ENCODE data around the gene NRDE2. TPM values are rescaled to one million over a fixed set of nuclear protein-coding genes. Genes with fewer than 3 reads are reported as not detected.

NRDE2 gene
- polyA plus RNA-seq, 1 donor from 2014 or later, result 9.5 TPM

DNA sequence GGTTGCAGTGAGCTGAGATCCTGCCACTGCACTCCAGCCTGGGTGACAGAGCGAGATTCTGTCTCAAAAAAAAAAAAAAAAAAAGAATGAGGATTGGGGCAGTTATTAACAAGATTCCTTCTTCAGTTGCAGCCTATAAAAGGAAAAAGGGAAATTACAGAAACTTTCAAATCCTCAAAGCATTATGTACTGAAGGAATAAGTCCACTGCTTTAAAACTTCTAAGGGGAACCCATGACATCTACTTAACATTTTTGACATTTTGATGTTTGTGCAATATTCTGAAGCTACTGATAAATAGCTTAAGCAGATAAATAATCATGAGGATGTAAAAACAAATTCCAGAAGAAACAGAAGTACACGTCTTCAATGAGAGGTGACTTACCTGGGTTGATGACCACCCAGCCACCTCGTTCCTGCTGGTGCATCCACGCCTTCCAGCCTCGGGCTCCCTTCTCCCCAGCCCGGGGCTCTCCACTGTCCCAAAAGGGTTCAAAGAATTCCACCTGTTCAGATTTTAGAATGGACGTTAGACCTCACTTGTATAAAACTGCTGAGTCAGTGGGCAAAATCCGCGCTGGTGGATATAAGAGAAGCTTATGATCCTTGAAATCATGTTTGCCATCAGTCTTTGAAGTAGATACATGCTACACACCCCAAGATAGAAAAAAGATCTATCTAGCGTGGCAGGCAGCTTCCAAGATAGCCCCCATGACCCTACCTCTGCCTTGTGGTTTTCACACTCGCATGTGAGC lies 33.7 kb downstream of the NRDE2 start:
- H3K4me2 ChIP-seq (ENCODE audit: low read length), result no peak overlapping the region
- H3F3A ChIP-seq (ENCODE audit: insufficient read depth, low read length, poor library complexity, severe bottlenecking), result no peaks in the 10 kb centered on the region
- no peak overlapping the region for H3K9ac ChIP-seq (ENCODE audit: low read length)
- no peak overlapping the region for H2AFZ ChIP-seq (ENCODE audit: low read depth, low read length)
- H4K20me1 ChIP-seq (ENCODE audit: insufficient read depth), result no peaks in the 10 kb centered on the region
- H3K27ac ChIP-seq (ENCODE audit: low read length), result no peak overlapping the region
- H3K79me2 ChIP-seq (replicated peaks; ENCODE audit: insufficient read depth, low read length), result no peaks in the 10 kb centered on the region
- no peaks in the 10 kb centered on the region for H3K9me3 ChIP-seq (ENCODE audit: low read length)
- H3K27me3 ChIP-seq (ENCODE audit: insufficient read depth, low read depth, low read length), result no peaks in the 10 kb centered on the region
- TF ChIP-seq POLR2AphosphoS5 (IDR thresholded peaks at IDR 0.05), result no peak
- TF ChIP-seq EP300 (conservative IDR thresholded peaks at IDR 0.05; ENCODE audit: poor library complexity, severe bottlenecking), result no peak
- no peak for TF ChIP-seq RAD21 (conservative IDR thresholded peaks at IDR 0.05)
- no peak for TF ChIP-seq EZH2 (IDR thresholded peaks at IDR 0.05; ENCODE audit: borderline replicate concordance, insufficient read depth, low read length, poor library complexity, severe bottlenecking)
- no peak for TF ChIP-seq SMC3 (conservative IDR thresholded peaks at IDR 0.05; ENCODE audit: poor library complexity)
- TF ChIP-seq, protein P1, sequence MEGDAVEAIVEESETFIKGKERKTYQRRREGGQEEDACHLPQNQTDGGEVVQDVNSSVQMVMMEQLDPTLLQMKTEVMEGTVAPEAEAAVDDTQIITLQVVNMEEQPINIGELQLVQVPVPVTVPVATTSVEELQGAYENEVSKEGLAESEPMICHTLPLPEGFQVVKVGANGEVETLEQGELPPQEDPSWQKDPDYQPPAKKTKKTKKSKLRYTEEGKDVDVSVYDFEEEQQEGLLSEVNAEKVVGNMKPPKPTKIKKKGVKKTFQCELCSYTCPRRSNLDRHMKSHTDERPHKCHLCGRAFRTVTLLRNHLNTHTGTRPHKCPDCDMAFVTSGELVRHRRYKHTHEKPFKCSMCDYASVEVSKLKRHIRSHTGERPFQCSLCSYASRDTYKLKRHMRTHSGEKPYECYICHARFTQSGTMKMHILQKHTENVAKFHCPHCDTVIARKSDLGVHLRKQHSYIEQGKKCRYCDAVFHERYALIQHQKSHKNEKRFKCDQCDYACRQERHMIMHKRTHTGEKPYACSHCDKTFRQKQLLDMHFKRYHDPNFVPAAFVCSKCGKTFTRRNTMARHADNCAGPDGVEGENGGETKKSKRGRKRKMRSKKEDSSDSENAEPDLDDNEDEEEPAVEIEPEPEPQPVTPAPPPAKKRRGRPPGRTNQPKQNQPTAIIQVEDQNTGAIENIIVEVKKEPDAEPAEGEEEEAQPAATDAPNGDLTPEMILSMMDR (IDR thresholded peaks at IDR 0.05; ENCODE audit: poor library complexity, severe bottlenecking), result no peak
- TF ChIP-seq TAF1 (IDR thresholded peaks at IDR 0.05; ENCODE audit: low read depth), result no peak
- TF ChIP-seq MXI1 (conservative IDR thresholded peaks at IDR 0.05; ENCODE audit: poor library complexity, severe bottlenecking), result no peak
- TF ChIP-seq, protein P2, sequence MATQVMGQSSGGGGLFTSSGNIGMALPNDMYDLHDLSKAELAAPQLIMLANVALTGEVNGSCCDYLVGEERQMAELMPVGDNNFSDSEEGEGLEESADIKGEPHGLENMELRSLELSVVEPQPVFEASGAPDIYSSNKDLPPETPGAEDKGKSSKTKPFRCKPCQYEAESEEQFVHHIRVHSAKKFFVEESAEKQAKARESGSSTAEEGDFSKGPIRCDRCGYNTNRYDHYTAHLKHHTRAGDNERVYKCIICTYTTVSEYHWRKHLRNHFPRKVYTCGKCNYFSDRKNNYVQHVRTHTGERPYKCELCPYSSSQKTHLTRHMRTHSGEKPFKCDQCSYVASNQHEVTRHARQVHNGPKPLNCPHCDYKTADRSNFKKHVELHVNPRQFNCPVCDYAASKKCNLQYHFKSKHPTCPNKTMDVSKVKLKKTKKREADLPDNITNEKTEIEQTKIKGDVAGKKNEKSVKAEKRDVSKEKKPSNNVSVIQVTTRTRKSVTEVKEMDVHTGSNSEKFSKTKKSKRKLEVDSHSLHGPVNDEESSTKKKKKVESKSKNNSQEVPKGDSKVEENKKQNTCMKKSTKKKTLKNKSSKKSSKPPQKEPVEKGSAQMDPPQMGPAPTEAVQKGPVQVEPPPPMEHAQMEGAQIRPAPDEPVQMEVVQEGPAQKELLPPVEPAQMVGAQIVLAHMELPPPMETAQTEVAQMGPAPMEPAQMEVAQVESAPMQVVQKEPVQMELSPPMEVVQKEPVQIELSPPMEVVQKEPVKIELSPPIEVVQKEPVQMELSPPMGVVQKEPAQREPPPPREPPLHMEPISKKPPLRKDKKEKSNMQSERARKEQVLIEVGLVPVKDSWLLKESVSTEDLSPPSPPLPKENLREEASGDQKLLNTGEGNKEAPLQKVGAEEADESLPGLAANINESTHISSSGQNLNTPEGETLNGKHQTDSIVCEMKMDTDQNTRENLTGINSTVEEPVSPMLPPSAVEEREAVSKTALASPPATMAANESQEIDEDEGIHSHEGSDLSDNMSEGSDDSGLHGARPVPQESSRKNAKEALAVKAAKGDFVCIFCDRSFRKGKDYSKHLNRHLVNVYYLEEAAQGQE (IDR thresholded peaks at IDR 0.05; ENCODE audit: borderline replicate concordance), result no peak
- no peak overlapping the region for H3K4me3 ChIP-seq (ENCODE audit: low read length)
- peaks cover 7% of the 10 kb centered on the region for H3K36me3 ChIP-seq (ENCODE audit: insufficient read depth, low read length)
- H3K9me2 ChIP-seq (ENCODE audit: insufficient read depth, low read length), result no peaks in the 10 kb centered on the region

DNA sequence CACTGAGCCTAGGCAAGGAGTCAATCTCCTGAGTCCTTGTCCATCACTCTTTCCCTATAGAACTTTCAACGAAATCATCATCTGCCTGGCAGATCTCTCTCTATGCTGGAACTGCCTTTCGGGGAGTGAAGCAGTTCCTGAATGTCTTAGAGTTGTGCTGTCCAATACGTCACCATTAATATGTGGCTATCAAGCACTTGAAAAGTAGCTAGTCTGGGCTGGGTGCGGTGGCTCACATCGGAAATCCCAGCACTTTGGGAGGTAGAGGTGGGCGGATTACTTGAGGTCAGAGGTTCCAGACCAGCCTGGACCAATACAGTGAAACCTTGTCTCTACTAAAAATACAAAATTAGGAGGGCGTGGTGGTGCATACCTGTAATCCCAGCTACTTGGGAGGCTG lies 35.1 kb downstream of the NRDE2 start:
- Histone ChIP-seq H3K4me3 (ENCODE audit: low read length) (no peak overlapping the region), H2AFZ (ENCODE audit: low read depth, low read length) (no peak overlapping the region), H3F3A (ENCODE audit: insufficient read depth, low read length, poor library complexity, severe bottlenecking) (no peaks in the 10 kb centered on the region), H4K20me1 (ENCODE audit: insufficient read depth) (no peaks in the 10 kb centered on the region), H3K9me3 (ENCODE audit: low read length) (no peaks in the 10 kb centered on the region), H3K79me2 (replicated peaks; ENCODE audit: insufficient read depth, low read length) (no peaks in the 10 kb centered on the region), H3K27ac (ENCODE audit: low read length) (no peak overlapping the region), H3K4me2 (ENCODE audit: low read length) (no peak overlapping the region), H3K27me3 (ENCODE audit: insufficient read depth, low read depth, low read length) (no peaks in the 10 kb centered on the region), H3K9ac (ENCODE audit: low read length) (no peak overlapping the region), H3K9me2 (ENCODE audit: insufficient read depth, low read length) (no peaks in the 10 kb centered on the region), H3K36me3 (ENCODE audit: insufficient read depth, low read length) (peaks cover 7% of the 10 kb centered on the region)
- TF ChIP-seq SMC3 (conservative IDR thresholded peaks at IDR 0.05; ENCODE audit: poor library complexity), result no peak

All from neural cell (in vitro differentiated cells).